Activated gamma-delta T cell (primary cell): ENCODE measurements around the gene TMEM106C.

Experiments used
- DNase-seq: peaks from one replicate; lab custom pipeline; 2025; lab: John Stamatoyannopoulos, UW

Gene TMEM106C

DNA sequence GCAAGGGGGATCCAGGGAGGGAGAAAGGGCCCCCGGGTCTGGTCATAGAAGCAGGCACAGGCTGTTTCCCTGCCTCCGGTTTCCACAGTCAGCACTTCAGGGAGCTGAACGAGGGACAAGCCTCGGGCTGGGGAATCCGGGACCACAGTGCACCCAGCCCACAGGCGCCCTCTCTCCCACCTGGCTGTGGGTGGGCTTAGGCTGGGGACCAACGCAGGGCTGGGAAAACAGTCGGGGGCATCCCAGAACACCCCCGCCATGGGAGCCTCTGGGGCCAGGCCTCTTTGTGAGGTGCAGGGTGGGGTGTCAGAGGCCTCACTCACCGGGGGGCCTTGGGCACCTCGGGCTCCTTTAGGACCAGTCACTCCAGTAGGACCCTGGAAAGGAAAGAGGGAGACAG is 16.3 kb downstream of the TMEM106C start:
- no peak for DNase-seq

DNA sequence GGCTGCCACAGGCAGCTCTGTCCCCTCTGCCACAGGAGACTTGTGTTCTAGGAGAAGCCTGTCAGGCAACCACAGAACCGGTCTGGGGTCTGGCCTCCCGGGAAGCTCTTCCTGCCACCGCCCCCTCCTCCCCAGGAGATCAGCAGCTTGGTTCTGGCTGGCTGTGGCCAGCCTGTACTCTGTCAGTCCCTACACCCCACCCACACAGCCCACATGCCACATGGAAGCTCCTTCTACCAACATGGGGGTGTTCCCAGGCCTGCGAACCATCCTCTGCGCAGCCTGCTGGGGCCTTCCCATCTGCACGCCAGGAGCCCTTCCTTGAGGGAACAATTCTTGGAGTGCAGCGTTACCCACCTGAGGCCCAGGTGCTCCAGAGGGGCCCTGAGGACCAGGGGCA is 16.8 kb downstream of the TMEM106C start:
- no peak for DNase-seq

DNA sequence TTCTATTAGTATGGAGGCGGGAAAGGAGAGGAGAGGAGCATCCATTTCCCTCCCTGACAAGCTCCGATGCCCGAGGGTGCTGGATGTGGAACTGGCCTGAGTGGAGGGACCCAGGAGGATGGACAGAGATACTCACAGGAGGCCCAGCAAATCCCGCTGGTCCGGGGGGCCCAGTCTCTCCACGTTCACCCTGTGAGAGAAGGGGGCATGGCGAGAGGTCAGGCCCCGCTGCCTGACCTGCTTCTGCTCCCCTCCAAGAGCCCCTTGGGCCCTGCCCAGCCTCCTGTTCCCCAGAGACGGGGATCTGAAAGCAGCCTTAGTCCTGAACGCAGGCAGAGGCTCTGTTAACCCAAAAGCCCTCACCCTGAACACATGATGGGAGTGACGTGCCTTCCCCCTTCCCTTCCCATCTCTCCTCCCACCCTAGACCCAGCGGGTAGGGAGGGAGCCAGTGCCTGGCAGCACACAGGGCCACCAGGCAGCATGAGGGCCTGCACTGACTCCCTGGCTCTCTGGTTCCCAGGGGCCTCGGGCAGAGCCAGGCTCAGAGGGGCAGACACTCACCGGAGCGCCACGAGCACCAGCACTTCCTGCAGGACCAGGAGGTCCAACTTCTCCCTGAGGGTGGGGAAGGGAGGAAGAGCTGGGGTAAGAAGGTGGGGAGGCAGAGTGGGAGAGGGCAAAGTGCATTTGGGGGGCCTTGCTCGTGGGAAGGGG is 17.5 kb downstream of the TMEM106C start:
- DNase-seq, result no peak

DNA sequence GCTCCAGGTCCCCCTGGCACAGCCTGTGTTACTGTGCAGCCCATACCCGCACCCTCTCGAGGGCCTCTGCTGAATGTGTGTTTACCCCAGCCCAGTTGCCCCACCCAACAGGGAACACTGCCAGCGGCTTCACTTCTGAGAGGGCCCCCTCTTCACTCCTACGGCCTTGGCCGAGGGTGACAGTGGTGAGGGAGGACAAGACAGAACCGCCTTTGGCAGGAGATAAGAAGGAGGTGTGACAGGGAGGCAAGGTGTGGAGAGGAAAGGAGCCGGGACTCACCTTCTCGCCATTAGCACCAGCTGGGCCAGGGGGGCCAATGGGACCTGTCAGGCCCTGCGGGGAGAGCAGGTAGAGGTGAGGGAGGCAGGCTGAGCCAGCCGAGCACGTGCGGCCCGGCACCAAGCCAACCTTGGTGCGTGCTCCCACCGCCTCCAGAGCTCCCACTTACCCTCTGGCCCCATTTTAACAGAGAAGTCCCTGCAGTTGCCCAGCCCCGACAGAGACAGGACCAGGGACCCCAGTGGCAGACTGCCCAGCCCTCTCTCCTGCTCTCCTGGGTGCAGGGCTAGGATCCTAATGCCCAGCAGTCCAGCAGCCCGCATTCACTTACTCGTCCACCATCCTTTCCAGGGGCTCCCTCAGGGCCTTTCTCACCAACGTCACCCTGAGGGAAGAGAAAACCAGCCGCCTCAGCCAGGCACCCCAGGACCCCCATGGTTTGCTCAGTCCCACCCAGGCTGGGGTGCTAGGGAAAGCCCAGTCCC is 18.3 kb downstream of the TMEM106C start:
- no peak for DNase-seq

DNA sequence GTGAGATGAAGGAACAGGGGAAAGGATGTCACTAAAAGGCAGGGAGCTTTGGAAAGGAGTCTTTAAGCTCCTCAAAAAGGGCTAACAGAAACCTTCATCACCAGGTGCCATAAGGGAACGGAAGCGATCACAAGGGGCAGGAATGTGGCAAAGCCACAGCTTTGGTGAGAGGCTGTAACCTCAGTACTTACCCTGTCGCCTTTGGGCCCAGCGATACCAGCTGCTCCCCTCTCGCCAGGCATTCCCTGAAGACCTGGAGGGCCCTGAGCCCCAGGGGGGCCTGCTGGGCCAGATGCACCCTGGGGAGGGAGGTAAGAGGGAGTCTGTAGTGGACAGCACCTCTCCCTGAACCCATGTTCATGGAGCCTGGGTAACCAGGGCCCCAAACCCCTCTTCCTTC is 18.9 kb downstream of the TMEM106C start:
- no peak for DNase-seq

DNA sequence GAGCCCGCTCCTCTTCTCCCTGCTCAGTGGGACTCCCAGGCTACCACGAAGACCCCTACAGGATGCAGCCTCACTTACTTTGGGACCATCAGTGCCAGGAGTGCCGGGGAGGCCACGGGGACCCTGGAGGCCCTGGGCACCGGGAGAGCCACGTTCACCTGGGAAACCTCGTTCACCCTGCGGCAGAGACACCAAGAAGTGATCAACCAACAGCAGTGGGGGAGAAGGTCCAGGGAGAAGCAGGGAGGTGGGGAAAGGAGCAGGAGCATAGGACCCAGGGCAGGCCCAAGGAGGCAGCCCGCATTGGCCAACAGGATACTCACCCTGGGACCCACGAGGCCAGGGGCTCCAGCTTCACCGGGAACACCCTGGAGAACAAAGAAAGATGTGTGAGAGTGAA is 19.4 kb downstream of the TMEM106C start:
- DNase-seq, result no peak

DNA sequence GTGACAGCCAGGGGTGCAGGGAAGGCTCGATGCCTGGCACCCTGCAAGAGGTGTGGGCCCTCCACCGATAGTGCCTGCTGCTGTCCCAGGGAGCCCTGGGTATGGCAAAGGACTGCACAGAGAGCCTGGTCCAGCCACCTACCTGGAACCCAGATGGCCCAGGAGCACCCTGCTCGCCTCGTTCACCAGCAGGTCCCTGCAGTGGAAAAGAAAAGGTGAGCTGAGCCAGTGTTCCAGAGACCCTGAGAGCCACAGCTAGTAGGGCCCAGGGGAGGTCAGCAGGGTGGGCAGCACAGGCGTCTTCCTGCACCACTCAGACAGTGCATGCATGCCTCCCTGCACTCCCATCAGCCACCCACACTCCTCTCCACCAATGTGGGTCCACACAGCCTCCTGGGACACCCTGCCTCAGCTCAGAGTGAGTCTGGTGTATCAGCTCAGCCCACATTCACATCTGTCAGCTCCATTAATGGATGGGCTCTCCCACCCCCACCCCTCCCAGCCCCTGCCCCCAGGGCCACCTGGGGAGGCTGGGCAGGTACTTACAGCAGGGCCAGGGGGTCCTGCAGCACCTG is 20.2 kb downstream of the TMEM106C start:
- no peak for DNase-seq

DNA sequence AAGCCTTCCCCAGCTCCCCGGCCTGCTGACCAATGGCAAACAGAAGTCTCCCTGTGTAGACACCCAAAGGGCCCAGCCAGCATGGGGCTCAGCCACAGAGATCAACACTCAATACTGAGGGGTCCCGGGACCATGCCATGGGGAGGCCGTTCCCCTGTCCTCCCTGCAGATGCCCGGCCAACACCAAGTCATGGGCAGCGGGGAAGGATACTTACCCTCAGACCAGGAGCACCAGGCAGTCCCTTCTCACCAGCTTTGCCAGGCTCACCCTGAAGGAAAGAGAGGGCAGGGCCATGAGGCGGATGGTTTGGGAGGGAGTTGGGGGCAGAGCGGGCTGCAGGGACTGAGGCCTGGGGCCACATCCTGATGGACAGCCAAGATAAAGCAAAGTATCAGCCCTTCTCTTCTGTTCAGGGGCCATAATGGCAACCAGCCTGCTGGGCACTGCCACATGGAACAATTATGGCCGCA is 21.0 kb downstream of the TMEM106C start:
- DNase-seq, result no peak

DNA sequence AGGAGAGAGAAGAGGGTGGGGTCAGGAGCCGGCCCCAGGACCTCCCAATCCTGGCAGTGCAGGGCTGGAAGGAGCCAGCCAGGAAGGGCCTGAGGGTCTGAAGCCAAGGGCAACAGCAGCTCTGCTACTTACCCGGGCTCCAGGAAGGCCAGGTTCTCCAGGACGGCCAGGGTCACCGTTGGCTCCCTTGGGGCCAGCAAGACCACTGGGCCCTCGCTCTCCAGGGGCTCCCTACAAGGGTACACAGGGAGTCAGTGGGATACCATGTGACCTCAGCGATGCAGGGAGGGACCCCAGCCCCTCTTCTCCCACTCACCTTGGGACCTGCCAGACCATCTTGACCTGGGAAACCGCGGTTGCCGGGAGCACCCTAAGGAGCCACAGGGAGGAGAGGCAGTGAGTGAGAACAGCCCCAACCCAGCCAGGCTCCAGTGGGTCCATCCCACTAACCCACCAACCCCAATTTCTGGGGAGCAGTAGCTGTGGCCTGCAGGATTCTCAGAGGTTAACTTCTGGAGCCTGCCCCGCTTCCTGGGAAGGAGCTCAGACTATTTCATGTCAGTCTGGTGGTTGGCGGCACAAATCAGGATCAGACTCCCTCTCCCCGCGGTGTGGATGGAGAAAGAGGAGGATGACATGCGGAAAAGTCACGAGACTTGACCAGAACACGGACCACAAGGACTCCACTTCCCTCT is 22.3 kb downstream of the TMEM106C start:
- no peak for DNase-seq

DNA sequence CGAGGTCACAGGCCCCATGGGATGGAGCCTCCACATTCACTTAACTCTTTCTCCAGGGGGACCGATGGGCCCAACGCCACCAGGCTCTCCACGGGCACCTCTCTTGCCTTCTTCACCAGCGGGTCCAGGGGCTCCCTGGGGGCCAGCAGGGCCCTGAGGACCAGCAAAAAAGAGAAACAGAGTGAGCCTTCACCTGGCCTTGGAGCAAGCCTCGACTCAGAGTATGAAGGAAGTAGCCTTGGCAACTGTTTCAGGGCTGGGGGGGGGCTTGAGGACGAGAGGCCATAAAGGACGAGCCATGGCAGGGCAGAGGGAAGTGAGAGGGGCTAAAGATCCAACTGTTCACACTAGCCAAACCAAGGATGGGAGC is 22.9 kb downstream of the TMEM106C start:
- no peak for DNase-seq

DNA sequence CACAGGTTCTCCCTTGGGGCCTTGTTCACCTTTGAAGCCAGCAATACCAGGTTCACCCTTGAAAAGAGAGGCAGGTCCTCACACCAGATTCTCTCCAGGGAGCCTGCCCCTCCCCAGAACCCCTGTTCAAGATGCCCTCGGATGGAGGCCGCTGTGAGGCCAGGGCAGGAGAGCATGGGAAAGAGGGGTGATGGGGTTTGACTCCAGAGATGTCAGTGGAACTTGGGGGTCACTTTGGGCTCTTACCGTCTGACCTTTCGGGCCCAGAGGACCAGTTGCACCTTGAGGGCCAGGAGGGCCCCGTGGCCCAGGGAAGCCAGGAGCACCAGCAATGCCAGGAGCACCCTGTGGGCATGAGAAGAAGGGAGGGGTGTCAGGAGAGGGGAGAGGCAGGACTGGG is 23.4 kb downstream of the TMEM106C start:
- no peak for DNase-seq

DNA sequence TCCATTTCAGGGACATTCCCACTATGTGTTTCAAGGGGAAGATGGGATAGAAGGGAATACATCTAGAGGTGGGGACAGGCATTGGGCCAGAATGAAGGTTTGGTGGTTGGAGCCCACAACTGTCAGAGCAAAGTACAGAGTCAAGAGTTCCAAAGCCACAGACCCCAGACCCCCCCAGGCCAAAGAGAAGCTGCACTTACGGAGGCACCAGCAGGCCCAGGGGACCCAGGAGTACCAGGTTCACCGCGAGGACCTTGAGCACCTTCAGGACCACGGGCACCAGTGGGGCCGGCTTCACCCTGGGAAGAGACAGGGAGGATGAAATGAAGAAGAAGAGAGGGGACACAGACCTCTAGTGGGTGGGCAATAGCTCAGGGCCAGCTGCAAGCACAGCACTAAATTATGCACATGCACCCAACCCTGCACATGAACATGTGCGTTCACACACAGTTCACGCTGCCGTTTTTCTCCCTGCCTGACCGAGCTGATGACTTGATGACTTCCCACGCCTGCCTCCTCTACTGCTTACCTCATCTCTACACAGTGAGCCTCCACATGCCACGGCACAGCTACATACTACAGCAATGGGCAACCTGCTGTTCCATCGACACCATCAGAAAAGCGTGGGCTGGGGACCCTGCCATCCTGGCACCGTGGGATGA is 24.1 kb downstream of the TMEM106C start:
- no peak for DNase-seq

DNA sequence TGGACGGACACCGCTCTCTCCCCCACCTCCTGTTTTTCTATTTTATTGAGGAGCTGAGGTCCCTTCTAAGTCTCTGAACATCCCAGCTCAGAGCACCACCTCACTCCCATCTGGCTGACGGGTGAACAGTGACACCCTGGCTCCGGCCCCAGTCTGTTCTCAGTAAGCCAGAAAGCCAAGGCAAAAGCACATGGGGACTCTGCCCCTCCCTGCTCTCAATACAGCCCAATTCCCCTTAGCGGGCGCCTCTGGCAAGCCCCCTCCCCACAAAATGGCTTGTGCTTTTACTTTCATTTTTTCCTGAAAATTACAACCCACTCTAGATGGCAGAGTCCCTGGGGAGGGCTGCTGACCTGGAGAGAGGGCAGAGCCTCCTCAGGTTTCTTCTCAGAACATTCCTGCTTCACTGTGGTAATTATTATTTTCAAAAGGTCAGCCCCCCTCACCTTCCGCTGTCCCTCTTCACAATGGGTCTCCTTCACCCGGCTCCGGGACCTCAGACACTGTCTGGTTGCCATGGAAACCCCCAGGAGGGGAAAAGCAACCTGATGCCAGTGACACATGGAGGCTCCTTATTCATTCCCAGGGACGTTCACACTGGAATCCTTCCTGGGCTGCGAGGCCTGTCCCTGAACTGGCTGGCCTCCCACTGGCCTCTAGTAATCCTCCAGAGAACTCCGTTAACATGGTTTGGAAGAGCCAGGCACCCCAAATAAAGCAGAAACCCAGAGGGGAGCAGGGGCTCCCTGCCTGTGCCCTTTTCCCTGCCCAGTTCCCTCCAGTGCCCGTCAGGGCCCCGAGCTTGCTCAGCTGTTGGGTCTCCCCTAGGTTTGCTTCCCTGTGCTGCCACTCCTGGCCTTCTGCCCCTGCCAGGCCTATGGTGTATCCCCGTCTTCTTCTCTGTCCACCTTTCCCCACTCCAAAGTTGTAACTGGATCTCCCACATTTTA is 25.0 kb downstream of the TMEM106C start:
- DNase-seq, result no peak

DNA sequence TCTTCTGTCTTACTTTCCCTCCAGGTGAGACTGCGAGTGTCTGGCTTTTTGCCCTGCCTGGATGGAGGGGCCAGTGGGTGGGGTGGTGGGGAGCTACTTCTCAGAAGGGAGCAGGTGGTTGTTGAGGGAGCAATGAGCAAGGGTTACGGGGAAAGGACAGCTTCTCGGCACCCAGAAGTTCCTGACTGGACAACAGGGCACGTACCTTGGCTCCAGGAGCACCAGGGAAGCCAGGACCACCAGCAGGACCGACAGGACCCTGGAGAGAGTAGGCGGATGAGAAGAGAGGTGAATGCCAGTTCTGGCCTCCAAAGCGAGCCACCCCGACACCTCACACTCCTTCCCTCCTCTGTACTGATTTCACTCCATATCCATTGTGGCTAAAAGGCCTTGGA is 25.6 kb downstream of the TMEM106C start:
- DNase-seq, result no peak

DNA sequence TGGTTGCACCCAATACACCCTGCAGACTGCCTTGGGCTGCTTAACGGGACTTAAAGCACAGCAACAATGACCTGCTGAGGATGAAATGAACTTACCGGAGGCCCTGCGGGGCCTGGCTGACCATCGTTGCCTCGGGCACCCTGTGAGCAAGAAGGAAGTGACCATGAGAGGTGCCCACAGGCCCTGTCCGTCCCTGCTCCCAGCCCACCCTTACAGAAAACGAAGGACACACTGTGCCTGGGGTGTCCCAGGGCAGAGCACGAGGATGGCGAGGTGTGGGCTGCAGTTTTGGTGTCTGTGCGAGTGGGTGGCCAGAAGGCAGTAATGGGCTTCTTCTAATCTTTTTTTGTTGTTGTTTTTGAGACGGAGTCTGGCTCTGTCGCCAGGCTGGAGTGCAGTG is 26.3 kb downstream of the TMEM106C start:
- DNase-seq, result no peak

DNA sequence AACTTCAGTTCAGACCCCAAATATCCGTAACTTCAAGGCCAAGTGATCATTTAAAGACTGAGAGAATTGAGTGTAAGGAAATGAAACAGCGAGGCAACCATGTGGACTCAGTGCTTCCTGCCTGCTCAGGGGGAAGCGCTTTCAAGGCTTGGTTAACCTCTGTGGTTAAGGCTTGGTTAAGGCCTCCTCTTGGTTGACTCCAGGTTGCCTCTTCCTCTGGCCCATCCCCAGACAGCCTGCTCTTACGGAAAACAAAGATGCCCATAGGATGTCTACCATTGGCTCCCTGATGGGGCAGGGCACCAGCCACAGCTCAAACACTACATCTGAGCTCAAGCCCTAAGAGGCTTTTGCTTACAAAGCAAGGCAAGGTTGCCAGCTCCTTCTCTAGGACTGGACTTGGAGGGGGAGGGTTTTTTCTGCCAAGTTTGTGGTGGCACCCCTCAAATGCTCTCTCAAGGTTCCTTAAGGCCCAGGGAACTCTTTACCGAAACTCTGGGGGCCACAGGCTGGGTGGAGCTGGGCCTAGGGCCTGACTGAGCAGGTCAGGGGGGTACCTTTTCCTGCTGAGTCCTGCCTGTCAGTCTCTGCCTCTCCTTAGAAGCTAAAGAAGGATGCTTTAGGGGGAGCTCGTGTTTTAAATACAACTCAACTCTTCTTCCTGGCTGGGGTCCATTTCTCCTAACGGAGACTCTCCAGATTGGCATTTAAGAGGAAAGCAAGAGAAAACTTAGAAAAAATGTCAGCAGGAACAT is 27.1 kb downstream of the TMEM106C start:
- DNase-seq, result no peak

DNA sequence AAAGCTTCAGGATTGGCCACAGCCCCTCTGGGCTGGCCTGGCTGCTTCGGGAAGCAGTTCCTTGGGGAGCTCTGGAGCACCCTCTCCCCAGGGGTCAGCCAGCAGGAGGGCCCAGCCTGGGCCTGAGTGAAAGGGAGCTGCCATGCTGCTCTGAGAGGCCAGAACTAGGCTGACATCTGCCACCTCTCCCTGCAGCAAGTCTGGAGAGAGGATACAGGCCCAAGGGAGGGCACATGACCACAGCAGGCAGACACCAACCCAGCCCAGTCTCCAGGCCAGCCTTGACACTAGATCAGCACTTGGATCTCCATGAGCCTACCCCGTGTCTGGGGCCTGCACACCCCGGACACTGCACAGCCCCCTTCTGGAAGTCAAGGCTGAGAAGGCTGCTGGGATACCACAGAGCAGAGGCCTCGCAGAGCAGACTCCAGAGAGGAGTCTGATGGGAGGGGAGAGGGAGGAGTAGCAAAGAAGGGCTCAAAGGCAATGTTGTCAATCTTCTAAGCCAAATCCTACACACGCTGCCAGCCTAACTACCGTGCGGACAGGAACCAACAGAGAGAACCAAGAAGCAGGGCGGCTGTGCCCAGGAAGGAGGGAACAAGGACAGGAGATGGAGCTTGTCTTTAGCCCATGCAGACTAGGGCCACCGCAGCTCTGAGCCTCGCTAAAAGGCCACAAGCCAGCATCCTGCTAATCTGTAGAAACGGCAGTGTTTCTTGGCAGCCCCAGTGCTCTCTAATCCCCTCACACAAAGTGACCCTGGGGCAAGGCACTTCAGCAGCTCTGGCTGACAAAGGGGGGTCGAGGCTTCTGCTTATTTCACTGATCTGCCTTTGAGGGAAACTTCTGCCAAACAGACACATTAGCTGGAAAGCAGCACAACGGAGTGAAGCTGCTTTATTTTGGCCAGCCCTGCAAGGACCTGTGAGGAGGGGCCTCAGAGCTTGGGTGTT is 28.0 kb downstream of the TMEM106C start:
- no peak for DNase-seq

DNA sequence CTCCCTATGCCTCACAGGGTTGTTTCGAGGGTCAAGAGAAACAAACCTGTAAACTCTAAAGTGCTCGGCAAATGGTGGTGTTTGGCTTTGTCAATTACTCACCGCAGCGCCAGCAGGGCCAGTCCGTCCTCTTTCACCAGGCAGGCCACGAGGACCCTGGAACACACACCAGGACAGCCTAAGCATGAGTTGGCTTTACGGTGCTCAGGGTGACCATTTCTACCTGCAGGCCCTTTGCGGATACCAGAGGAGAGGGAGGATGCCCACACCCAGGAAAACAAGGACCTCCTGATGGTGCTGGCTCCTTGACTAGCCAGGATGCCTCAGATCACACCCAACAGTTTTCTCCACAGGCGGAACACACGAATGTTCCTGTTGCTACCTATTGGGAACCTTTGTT is 29.4 kb downstream of the TMEM106C start:
- no peak for DNase-seq

DNA sequence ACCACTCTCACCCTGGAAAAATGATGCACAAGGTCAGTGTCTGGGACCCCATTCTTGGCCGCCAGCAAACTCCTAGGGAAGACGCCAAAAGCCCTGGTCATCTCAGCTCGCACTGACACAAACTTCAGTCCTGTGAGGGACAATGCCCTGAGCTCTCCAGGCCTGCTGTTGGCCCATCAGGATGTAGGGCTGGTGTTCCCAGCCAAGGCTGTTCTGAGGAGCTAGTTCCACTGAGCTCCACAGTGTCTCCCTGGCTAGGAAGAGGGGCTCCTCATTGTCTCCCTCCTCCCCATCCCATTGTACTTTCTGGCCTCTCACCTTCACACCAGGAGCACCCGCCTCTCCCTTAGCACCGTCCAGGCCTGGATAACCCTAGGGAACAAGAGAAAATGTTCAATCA is 30.1 kb downstream of the TMEM106C start:
- DNase-seq, result no peak
